ENCODE measurements around the gene ALG8. TPM values are rescaled to one million over a fixed set of nuclear protein-coding genes. Genes with fewer than 3 reads are reported as not detected.
A peak's percentile ranks its signal among the peaks of the same experiment; 100 is the strongest.

Gene ALG8
- total RNA-seq, 2 donors from 2014 or later, result 45.6 to 47.9 TPM

DNA sequence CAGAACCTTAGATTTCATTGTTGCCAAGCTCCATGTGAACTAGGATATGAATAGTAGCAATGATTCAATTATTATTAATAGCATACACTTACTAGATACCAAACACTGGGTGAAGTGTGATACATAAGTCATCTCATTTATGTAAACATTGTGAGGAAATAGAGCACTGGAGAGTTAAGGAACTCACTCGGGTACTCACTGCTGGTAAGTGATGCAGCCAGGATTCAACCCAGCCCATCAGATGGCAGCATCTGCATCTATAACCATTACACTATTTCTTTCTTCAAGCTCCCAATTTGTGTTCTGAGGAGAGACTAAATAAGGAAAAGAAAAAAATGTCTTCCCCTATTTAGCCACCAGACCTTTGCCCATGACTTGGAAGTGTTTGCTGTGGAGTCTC lies 10.2 kb upstream of the ALG8 start:
- ATAC-seq (replicated peaks in 1 of 2) (peak in 1 of 2 donors; percentile 35), DNase-seq (peak in 1 of 2 donors; percentile 10)
- Mint-ChIP-seq H3K4me3 (no peak overlapping the region), H3K4me1 (ENCODE audit: low read depth) (no peaks in the 10 kb centered on the region), H3K36me3 (ENCODE audit: insufficient read depth in 2 of 2) (no peaks in the 10 kb centered on the region), H3K27me3 (ENCODE audit: low read depth) (no peaks in the 10 kb centered on the region), H3K9me3 (no peaks in the 10 kb centered on the region), H3K27ac (no peak overlapping the region)

DNA sequence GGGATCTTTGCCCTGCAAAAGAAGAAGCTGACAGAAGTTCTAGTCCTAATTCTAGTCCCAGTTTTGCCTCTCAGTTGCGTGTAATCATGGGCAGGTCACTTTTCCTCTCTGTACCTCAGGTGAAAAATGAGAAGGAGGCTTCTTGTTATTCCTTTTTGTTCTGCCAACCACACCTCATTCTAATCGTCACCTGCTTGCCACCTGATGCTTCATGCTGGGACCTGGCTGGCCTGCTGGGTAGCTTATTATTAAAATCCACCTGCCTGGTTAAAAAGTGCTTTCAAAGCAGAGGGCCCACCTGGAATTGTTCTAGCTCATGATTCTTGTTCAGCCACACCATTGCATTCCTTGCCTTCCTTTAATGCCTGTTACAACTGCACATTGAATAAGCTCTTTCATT lies 8.4 kb upstream of the ALG8 start:
- Mint-ChIP-seq H3K4me3 (no peak overlapping the region), H3K27ac (no peak overlapping the region), H3K36me3 (ENCODE audit: insufficient read depth in 2 of 2) (no peaks in the 10 kb centered on the region), H3K9me3 (no peaks in the 10 kb centered on the region), H3K4me1 (ENCODE audit: low read depth) (no peaks in the 10 kb centered on the region), H3K27me3 (ENCODE audit: low read depth) (no peaks in the 10 kb centered on the region)
- ATAC-seq (replicated peaks in 1 of 2), result no peak
- no peak for DNase-seq

GRCh38 chr11:78145511-78146025 lies 6.1 kb upstream of the ALG8 start:
- ATAC-seq (replicated peaks in 1 of 2) (no peak), DNase-seq (no peak)
- H3K9me3 Mint-ChIP-seq, result no peaks in the 10 kb centered on the region
- no peaks in the 10 kb centered on the region for H3K36me3 Mint-ChIP-seq (ENCODE audit: insufficient read depth in 2 of 2)
- no peak overlapping the region for H3K27ac Mint-ChIP-seq
- no peak overlapping the region for H3K4me3 Mint-ChIP-seq
- peaks cover 11% of the 10 kb centered on the region for H3K4me1 Mint-ChIP-seq (ENCODE audit: low read depth)
- no peaks in the 10 kb centered on the region for H3K27me3 Mint-ChIP-seq (ENCODE audit: low read depth)

- DNase-seq (peak in 1 of 2 donors; percentile 12), ATAC-seq (replicated peaks in 1 of 2) (peak in 1 of 2 donors; percentile 28)
- Mint-ChIP-seq H3K27me3 (ENCODE audit: low read depth) (no peaks in the 10 kb centered on the region), H3K27ac (no peak overlapping the region), H3K36me3 (ENCODE audit: insufficient read depth in 2 of 2) (peaks cover 13 to 17% of the 10 kb centered on the region in 2 donors), H3K4me3 (peak overlapping the region; percentile 64 to 69), H3K4me1 (ENCODE audit: low read depth) (peaks cover 39% of the 10 kb centered on the region), H3K9me3 (no peaks in the 10 kb centered on the region)
Measured at GRCh38 chr11:78140392-78141077, 1.1 kb upstream of the ALG8 start.

GRCh38 chr11:78138694-78139421 lies 568 bp downstream of the ALG8 start:
- peak overlapping the region; percentile 98 for H3K27ac Mint-ChIP-seq
- peak; percentile 40 to 43 for ATAC-seq (replicated peaks in 1 of 2)

DNA sequence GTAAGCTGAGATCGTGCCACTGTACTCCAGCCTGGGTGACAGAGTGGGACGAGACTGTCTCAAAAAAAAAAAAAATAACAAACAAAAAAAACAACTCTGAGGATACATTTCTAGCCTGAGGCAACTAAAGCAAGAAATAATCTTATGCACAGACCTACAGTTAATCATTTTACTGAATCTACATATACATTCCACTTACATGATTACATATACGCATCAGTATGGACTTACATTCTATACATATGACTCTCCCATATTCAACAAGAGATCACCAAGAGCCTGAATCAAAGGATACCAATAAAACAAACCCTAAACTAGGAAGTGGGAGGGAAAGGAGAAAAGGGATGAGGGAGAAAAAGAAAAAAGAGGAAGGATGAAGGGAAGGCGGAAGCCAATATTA lies 1.1 kb downstream of the ALG8 start:
- peak overlapping the region; percentile 89 for H3K27ac Mint-ChIP-seq
- DNase-seq (no peak), ATAC-seq (replicated peaks in 1 of 2) (no peak)
- no peaks in the 10 kb centered on the region for H3K27me3 Mint-ChIP-seq (ENCODE audit: low read depth)
- H3K4me1 Mint-ChIP-seq (ENCODE audit: low read depth), result peaks cover 39% of the 10 kb centered on the region
- peak overlapping the region; percentile 93 to 97 for H3K4me3 Mint-ChIP-seq
- peaks cover 16 to 21% of the 10 kb centered on the region in 2 donors for H3K36me3 Mint-ChIP-seq (ENCODE audit: insufficient read depth in 2 of 2)
- no peaks in the 10 kb centered on the region for H3K9me3 Mint-ChIP-seq

More at GRCh38 chr11:78138694-78139421, 568 bp downstream of the ALG8 start:
- peak overlapping the region; percentile 93 to 97 for H3K4me3 Mint-ChIP-seq
- H3K36me3 Mint-ChIP-seq (ENCODE audit: insufficient read depth in 2 of 2), result peaks cover 16 to 21% of the 10 kb centered on the region in 2 donors
- H3K27me3 Mint-ChIP-seq (ENCODE audit: low read depth), result no peaks in the 10 kb centered on the region
- peak; percentile 36 to 40 for DNase-seq
- H3K9me3 Mint-ChIP-seq, result no peaks in the 10 kb centered on the region
- peaks cover 39% of the 10 kb centered on the region for H3K4me1 Mint-ChIP-seq (ENCODE audit: low read depth)

- ATAC-seq (replicated peaks in 1 of 2) (no peak), DNase-seq (no peak)
- peak overlapping the region; percentile 21 for H3K27ac Mint-ChIP-seq
- H3K27me3 Mint-ChIP-seq (ENCODE audit: low read depth), result no peaks in the 10 kb centered on the region
- no peak overlapping the region for H3K4me3 Mint-ChIP-seq
- H3K36me3 Mint-ChIP-seq (ENCODE audit: insufficient read depth in 2 of 2), result peaks cover 8 to 14% of the 10 kb centered on the region in 2 donors
- H3K9me3 Mint-ChIP-seq, result no peaks in the 10 kb centered on the region
- H3K4me1 Mint-ChIP-seq (ENCODE audit: low read depth), result peaks cover 21% of the 10 kb centered on the region
Measured at GRCh38 chr11:78132475-78132874, 7.0 kb downstream of the ALG8 start.

- peak overlapping the region; percentile 38 for H3K27ac Mint-ChIP-seq
- H3K9me3 Mint-ChIP-seq, result no peaks in the 10 kb centered on the region
- DNase-seq (no peak), ATAC-seq (replicated peaks in 1 of 2) (peak in 1 of 2 donors; percentile 30)
- no peaks in the 10 kb centered on the region for H3K27me3 Mint-ChIP-seq (ENCODE audit: low read depth)
- no peak overlapping the region for H3K4me3 Mint-ChIP-seq
- H3K36me3 Mint-ChIP-seq (ENCODE audit: insufficient read depth in 2 of 2), result peaks cover 3 to 8% of the 10 kb centered on the region in 2 donors
- peaks cover 16% of the 10 kb centered on the region for H3K4me1 Mint-ChIP-seq (ENCODE audit: low read depth)
Measured at GRCh38 chr11:78131956-78132355, 7.5 kb downstream of the ALG8 start.

DNA sequence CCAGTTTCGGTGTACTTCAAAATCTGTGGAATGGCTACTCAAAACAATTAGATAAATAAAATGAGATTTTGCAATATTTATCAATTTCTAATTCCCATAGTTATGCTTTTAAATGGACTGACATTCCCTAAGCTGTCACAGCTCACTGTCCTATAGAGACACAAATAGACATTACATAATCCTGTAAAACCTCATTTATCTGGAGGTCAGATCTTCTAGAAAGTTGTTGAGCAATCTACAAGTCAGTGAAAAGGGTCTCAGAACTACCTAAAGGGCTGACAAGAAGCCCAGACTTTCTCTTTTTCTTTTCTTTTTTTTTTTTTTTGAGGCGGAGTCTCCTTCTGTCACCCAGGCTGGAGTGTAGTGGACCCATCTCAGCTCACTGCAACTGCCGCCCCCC lies 12.0 kb downstream of the ALG8 start:
- Mint-ChIP-seq H3K27me3 (ENCODE audit: low read depth) (no peaks in the 10 kb centered on the region), H3K9me3 (no peaks in the 10 kb centered on the region), H3K36me3 (ENCODE audit: insufficient read depth in 2 of 2) (peaks cover 2 to 3% of the 10 kb centered on the region in 2 donors), H3K27ac (no peak overlapping the region), H3K4me3 (no peak overlapping the region), H3K4me1 (ENCODE audit: low read depth) (peaks cover 8% of the 10 kb centered on the region)
- DNase-seq, result no peak
- no peak for ATAC-seq (replicated peaks in 1 of 2)

DNA sequence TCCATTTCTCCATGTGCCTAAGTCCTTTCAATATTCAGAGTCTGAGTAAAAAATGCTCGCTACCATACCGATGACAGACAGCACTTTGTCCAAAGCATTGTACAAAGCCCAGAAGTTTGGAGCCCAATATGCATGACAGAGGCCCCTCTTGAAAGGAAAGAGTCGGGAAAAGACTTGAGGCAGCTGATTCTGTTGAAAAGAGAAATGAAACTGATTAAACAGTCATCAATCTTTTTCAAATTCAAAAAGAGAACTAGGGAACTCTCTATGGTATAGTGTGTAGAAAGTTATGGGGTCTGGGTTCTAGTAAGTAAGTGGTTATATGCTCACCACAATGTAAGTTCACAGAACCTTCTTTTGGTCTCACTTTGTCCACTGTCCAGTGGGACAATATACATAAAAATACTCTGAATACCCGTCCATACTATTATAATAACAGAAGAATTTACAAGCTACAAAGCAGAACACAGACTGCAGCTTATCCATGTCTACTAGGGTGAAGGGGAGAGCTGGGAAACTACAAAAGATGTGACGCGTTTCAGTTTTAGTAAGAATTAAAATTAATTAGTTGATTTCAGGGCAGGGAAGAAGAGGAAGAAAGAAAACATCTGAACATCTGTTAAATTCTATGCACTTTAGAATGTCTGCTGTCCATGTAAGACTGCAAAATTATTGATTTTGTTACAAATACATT lies 26.7 kb downstream of the ALG8 start:
- DNase-seq (no peak), ATAC-seq (replicated peaks in 1 of 2) (no peak)
- peaks cover 2 to 21% of the 10 kb centered on the region in 2 donors for H3K36me3 Mint-ChIP-seq (ENCODE audit: insufficient read depth in 2 of 2)
- H3K4me1 Mint-ChIP-seq (ENCODE audit: low read depth), result no peaks in the 10 kb centered on the region
- no peaks in the 10 kb centered on the region for H3K9me3 Mint-ChIP-seq
- no peaks in the 10 kb centered on the region for H3K27me3 Mint-ChIP-seq (ENCODE audit: low read depth)
- no peak overlapping the region for H3K4me3 Mint-ChIP-seq
- no peak overlapping the region for H3K27ac Mint-ChIP-seq

DNA sequence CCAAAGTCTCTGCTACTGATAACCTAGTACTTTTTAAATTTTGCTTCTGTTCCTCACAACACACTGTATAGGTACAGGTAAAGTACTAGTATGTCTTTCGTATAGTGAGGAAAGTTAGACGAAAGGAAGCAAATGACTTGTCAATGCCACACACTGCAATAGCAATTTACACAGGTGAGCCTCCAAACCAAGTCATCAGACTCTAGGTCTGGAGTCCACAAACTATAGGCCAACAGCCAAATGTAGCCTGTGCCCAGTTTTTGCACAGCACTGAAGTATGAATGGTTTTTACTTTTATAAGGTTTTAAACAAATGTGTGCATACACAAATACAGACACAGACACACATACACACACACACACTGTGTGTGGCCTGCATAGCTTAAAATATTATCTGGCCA lies 28.1 kb downstream of the ALG8 start:
- Mint-ChIP-seq H3K4me1 (ENCODE audit: low read depth) (no peaks in the 10 kb centered on the region), H3K4me3 (no peak overlapping the region), H3K27ac (peak overlapping the region; percentile 41), H3K36me3 (ENCODE audit: insufficient read depth in 2 of 2) (peaks cover 2 to 18% of the 10 kb centered on the region in 2 donors), H3K27me3 (ENCODE audit: low read depth) (no peaks in the 10 kb centered on the region), H3K9me3 (no peaks in the 10 kb centered on the region)
- ATAC-seq (replicated peaks in 1 of 2) (no peak), DNase-seq (no peak)

- Mint-ChIP-seq H3K27me3 (ENCODE audit: low read depth) (no peaks in the 10 kb centered on the region), H3K4me1 (ENCODE audit: low read depth) (no peaks in the 10 kb centered on the region), H3K9me3 (no peaks in the 10 kb centered on the region), H3K27ac (peak overlapping the region; percentile 41), H3K4me3 (no peak overlapping the region), H3K36me3 (ENCODE audit: insufficient read depth in 2 of 2) (peaks cover 2 to 18% of the 10 kb centered on the region in 2 donors)
- DNase-seq, result no peak
- no peak for ATAC-seq (replicated peaks in 1 of 2)
Measured at GRCh38 chr11:78110830-78111229, 28.6 kb downstream of the ALG8 start.

GRCh38 chr11:78110351-78110750 lies 29.1 kb downstream of the ALG8 start:
- Mint-ChIP-seq H3K9me3 (no peaks in the 10 kb centered on the region), H3K4me3 (no peak overlapping the region), H3K4me1 (ENCODE audit: low read depth) (no peaks in the 10 kb centered on the region), H3K27ac (no peak overlapping the region), H3K36me3 (ENCODE audit: insufficient read depth in 2 of 2) (peaks cover 2 to 18% of the 10 kb centered on the region in 2 donors), H3K27me3 (ENCODE audit: low read depth) (no peaks in the 10 kb centered on the region)
- DNase-seq (no peak), ATAC-seq (replicated peaks in 1 of 2) (no peak)

Data from activated T-cell treated with anti-CD3 and anti-CD28 coated beads, Interleukin-2, amount 50 U/mL, for 72 hours (primary cell).